Liver (tissue), 9 donors: ENCODE data around the gene RGMA. TPM values are rescaled to one million over a fixed set of nuclear protein-coding genes. Genes with fewer than 3 reads are reported as not detected.

Experiments used
- DNase-seq: peaks from one replicate; pipeline ENCODE4 v3.0.0-alpha.2; 2017; ENCODE audit warnings: low spot score
- H3K27ac ChIP-seq, 2 donors: one replicate each; pipeline ENCODE4 v1.7.0; 2013; ENCODE audit warnings: inconsistent platforms in 2 of 2, low read length in 2 of 2, control low read depth in 1 of 2, low read depth in 1 of 2, mild to moderate bottlenecking in 1 of 2
- H3K27me3 ChIP-seq, 4 donors: one replicate each; pipeline versions ENCODE4 v1.6.1 to v1.7.0; 2013; ENCODE audit warnings: low read length in 3 of 4, inconsistent platforms in 1 of 4, mild to moderate bottlenecking in 1 of 4, moderate library complexity in 1 of 4; ENCODE audit not compliant: control insufficient read depth in 4 of 4, insufficient read depth in 4 of 4
- H3K36me3 ChIP-seq, 4 donors: one replicate each; pipeline versions ENCODE4 v1.6.1 to v1.7.0; 2013; ENCODE audit warnings: low read length in 3 of 4, mild to moderate bottlenecking in 3 of 4, low read depth in 1 of 4, moderate library complexity in 1 of 4; ENCODE audit not compliant: control insufficient read depth in 4 of 4, insufficient read depth in 3 of 4
- H3K4me1 ChIP-seq, 4 donors: one replicate each; pipeline versions ENCODE4 v1.6.1 to v1.7.0; 2013; ENCODE audit warnings: low read length in 3 of 4, mild to moderate bottlenecking in 3 of 4, moderate library complexity in 1 of 4; ENCODE audit not compliant: control insufficient read depth in 4 of 4, insufficient read depth in 4 of 4
- H3K4me3 ChIP-seq, 3 donors: one replicate each; pipeline versions ENCODE4 v1.6.1 to v1.7.0; 2013; ENCODE audit warnings: low read length in 3 of 3, control low read depth in 1 of 3, low read depth in 1 of 3, mild to moderate bottlenecking in 1 of 3
- H3K9ac ChIP-seq, 2 donors: one replicate each; pipeline ENCODE4 v1.7.0; 2013; ENCODE audit warnings: low read length in 2 of 2, mild to moderate bottlenecking in 2 of 2, moderate library complexity in 2 of 2, control low read depth in 1 of 2, low read depth in 1 of 2
- H3K9me3 ChIP-seq, 4 donors: one replicate each; pipeline versions ENCODE4 v1.6.1 to v1.7.0; 2013; ENCODE audit warnings: low read length in 3 of 4; ENCODE audit not compliant: control insufficient read depth in 4 of 4
- EGR1 ChIP-seq, 2 donors: IDR thresholded peaks; 2 replicates each; pipeline ENCODE4 v1.6.1; 2016 to 2018; ENCODE audit warnings: antibody characterized with exemption in 2 of 2, low read depth in 2 of 2
- FOXA1 ChIP-seq: IDR thresholded peaks from 2 replicates; pipeline ENCODE4 v1.6.1; 2016; ENCODE audit warnings: antibody characterized with exemption
- FOXA2 ChIP-seq: IDR thresholded peaks from 2 replicates; pipeline ENCODE4 v1.6.1; 2016; ENCODE audit warnings: antibody characterized with exemption
- GABPA ChIP-seq, 2 donors: IDR thresholded peaks in 1 of 2; conservative IDR thresholded peaks in 1 of 2; 2 replicates each; pipeline ENCODE4 v1.6.1; 2016; ENCODE audit warnings: antibody characterized with exemption in 2 of 2, mild to moderate bottlenecking in 1 of 2, moderate library complexity in 1 of 2
- HNF4A ChIP-seq, 2 donors: conservative IDR thresholded peaks; 2 replicates each; pipeline ENCODE4 v1.6.1; 2016; ENCODE audit warnings: antibody characterized with exemption in 2 of 2, mild to moderate bottlenecking in 2 of 2
- HNF4G ChIP-seq: IDR thresholded peaks from 2 replicates; pipeline ENCODE4 v1.6.1; 2016; ENCODE audit warnings: antibody characterized with exemption
- JUND ChIP-seq, 2 donors: IDR thresholded peaks; 2 replicates each; pipeline ENCODE4 v1.6.1; 2016; ENCODE audit warnings: antibody characterized with exemption in 2 of 2
- NR2F2 ChIP-seq: IDR thresholded peaks from 2 replicates; pipeline ENCODE4 v1.6.1; 2016; ENCODE audit warnings: antibody characterized with exemption
- RAD21 ChIP-seq, 2 donors: IDR thresholded peaks; 2 replicates each; pipeline ENCODE4 v1.6.1; 2016; ENCODE audit warnings: antibody characterized with exemption in 2 of 2, mild to moderate bottlenecking in 2 of 2
- RXRA ChIP-seq, 2 donors: IDR thresholded peaks; 2 replicates each; pipeline ENCODE4 v1.6.1; 2017 to 2018; ENCODE audit warnings: antibody characterized with exemption in 2 of 2, mild to moderate bottlenecking in 1 of 2
- TAF1 ChIP-seq: conservative IDR thresholded peaks from 2 replicates; pipeline ENCODE4 v1.6.1; 2016; ENCODE audit warnings: antibody characterized with exemption, mild to moderate bottlenecking
- YY1 ChIP-seq: IDR thresholded peaks from 2 replicates; pipeline ENCODE4 v1.6.1; 2016; ENCODE audit warnings: antibody characterized with exemption, mild to moderate bottlenecking
- WGBS: extraction: QIAGEN DNeasy Blood & Tissue Kit; methylation state at CpG from one replicate; pipeline ENCODE4 v1.1.7; 2013; 5-methylcytosine and 5-hydroxymethylcytosine counted together
- polyA plus RNA-seq, 2 donors: library from polyadenylated mRNA; stranded (reverse) in 1 of 2; unstranded in 1 of 2; fragments of 200-250 nt in 1 of 2; fragments of >200 nt in 1 of 2; fragmentation: Nextera tagmentation in 1 of 2; extraction: Ambion mirVana in 1 of 2; gene quantifications; one replicate each; pipeline versions ENCODE4 v1.2.1 to v1.2.3, GENCODE V29; 2013 to 2015
- total RNA-seq, 2 donors: library from RNA; depleted of rRNA; stranded (reverse); fragments of >200 nt; gene quantifications; one replicate each; pipeline ENCODE4 v1.2.3, GENCODE V29; 2014
- TF ChIP-seq, protein P1 (sequence below): IDR thresholded peaks from 2 replicates; pipeline ENCODE4 v1.6.1; 2016; ENCODE audit warnings: antibody characterized with exemption, mild to moderate bottlenecking
- TF ChIP-seq, protein P2 (sequence below): IDR thresholded peaks from 2 replicates; pipeline ENCODE4 v1.6.1; 2016; ENCODE audit warnings: antibody characterized with exemption
- TF ChIP-seq, protein P3 (sequence below): IDR thresholded peaks from 2 replicates; pipeline ENCODE4 v1.6.1; 2016; ENCODE audit warnings: antibody characterized with exemption
- TF ChIP-seq, protein P4 (sequence below): fragments of 150-350 bp; IDR thresholded peaks from 2 replicates; pipeline ENCODE4 v1.5.1; 2017; ENCODE audit warnings: improper control_type of control experiment, low read depth, low read length; ENCODE audit not compliant: missing input control
- TF ChIP-seq, protein P5 (sequence below): IDR thresholded peaks from 2 replicates; pipeline ENCODE4 v1.6.1; 2016; ENCODE audit warnings: antibody characterized with exemption
- donor health status: healthy.
- donor health status: healthy.
- donor health status: healthy.
- donor health status: healthy.
- donor health status: healthy.

RGMA gene
- total and polyA plus RNA-seq, 4 donors: 0.15 to 0.33 (median 0.18) TPM; not detected in 1

DNA sequence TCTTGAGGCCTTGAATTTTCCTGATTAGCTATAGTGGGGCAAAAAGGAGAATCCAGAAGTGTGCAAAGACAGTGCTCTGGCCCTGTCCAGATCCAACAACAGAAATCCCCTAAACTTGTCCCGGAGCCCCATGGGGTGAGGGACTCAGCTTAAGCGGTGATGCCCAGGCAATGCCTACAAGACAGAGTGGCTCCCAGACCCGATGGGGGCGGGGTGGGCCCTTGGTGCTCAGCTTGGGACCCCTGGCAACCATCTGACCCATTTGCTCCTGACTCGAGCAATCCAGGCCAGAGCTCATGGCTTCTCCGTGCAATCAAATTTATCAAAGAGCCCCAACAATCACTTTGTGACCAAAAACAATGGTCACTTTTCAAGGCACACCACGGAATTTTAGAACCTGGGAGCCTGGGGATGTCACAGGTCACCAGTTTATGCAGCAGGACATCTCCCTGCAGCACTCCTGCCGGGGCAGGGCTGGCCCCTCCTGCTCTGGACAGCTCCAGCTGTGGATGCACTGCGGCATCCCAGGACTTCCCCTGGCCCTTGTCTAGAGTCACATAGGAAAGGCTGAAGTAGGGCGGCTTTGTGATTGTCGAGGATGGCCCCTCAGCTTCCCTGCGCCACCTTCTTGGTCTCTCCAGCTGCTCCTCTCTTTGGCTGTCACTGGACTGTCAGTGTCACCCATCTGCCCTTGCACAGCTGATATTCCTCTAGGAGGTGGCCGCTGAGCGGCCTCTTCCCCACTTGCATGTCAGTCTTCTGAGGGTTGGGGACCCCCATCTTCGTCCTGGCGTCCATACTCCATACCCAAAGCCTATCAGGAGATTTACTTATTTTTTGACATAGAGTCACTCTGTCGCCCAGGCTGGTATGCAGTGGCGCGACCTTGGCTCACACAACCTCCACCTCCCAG lies 28.4 kb downstream of the RGMA start:
- Histone ChIP-seq H3K4me1 (peaks cover 0 to 3% (median 1%) of the 10 kb centered on the region in 4 donors), H3K9ac (no peak overlapping the region), H3K9me3 (no peaks in the 10 kb centered on the region), H3K36me3 (no peaks in the 10 kb centered on the region), H3K4me3 (no peak overlapping the region), H3K27me3 (peaks cover 0 to 5% (median 0%) of the 10 kb centered on the region in 4 donors), H3K27ac (no peak overlapping the region)
- TF ChIP-seq JUND (IDR thresholded peaks at IDR 0.05) (no peak), RAD21 (IDR thresholded peaks at IDR 0.05) (no peak), NR2F2 (no peak), EGR1 (IDR thresholded peaks at IDR 0.05; ENCODE audit: low read depth in 2 of 2) (no peak), TAF1 (no peak), FOXA1 (no peak), GABPA (IDR thresholded peaks at IDR 0.05 in 1 of 2, conservative IDR thresholded peaks at IDR 0.05 in 1 of 2) (no peak), HNF4G (no peak), YY1 (no peak), FOXA2 (no peak), HNF4A (conservative IDR thresholded peaks at IDR 0.05) (no peak), RXRA (IDR thresholded peaks at IDR 0.05) (no peak)
- TF ChIP-seq, protein P1, sequence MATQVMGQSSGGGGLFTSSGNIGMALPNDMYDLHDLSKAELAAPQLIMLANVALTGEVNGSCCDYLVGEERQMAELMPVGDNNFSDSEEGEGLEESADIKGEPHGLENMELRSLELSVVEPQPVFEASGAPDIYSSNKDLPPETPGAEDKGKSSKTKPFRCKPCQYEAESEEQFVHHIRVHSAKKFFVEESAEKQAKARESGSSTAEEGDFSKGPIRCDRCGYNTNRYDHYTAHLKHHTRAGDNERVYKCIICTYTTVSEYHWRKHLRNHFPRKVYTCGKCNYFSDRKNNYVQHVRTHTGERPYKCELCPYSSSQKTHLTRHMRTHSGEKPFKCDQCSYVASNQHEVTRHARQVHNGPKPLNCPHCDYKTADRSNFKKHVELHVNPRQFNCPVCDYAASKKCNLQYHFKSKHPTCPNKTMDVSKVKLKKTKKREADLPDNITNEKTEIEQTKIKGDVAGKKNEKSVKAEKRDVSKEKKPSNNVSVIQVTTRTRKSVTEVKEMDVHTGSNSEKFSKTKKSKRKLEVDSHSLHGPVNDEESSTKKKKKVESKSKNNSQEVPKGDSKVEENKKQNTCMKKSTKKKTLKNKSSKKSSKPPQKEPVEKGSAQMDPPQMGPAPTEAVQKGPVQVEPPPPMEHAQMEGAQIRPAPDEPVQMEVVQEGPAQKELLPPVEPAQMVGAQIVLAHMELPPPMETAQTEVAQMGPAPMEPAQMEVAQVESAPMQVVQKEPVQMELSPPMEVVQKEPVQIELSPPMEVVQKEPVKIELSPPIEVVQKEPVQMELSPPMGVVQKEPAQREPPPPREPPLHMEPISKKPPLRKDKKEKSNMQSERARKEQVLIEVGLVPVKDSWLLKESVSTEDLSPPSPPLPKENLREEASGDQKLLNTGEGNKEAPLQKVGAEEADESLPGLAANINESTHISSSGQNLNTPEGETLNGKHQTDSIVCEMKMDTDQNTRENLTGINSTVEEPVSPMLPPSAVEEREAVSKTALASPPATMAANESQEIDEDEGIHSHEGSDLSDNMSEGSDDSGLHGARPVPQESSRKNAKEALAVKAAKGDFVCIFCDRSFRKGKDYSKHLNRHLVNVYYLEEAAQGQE: no peak
- TF ChIP-seq, protein P2, sequence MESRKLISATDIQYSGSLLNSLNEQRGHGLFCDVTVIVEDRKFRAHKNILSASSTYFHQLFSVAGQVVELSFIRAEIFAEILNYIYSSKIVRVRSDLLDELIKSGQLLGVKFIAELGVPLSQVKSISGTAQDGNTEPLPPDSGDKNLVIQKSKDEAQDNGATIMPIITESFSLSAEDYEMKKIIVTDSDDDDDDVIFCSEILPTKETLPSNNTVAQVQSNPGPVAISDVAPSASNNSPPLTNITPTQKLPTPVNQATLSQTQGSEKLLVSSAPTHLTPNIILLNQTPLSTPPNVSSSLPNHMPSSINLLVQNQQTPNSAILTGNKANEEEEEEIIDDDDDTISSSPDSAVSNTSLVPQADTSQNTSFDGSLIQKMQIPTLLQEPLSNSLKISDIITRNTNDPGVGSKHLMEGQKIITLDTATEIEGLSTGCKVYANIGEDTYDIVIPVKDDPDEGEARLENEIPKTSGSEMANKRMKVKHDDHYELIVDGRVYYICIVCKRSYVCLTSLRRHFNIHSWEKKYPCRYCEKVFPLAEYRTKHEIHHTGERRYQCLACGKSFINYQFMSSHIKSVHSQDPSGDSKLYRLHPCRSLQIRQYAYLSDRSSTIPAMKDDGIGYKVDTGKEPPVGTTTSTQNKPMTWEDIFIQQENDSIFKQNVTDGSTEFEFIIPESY: no peak
- TF ChIP-seq, protein P3, sequence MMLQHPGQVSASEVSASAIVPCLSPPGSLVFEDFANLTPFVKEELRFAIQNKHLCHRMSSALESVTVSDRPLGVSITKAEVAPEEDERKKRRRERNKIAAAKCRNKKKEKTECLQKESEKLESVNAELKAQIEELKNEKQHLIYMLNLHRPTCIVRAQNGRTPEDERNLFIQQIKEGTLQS: no peak
- TF ChIP-seq, protein P4, sequence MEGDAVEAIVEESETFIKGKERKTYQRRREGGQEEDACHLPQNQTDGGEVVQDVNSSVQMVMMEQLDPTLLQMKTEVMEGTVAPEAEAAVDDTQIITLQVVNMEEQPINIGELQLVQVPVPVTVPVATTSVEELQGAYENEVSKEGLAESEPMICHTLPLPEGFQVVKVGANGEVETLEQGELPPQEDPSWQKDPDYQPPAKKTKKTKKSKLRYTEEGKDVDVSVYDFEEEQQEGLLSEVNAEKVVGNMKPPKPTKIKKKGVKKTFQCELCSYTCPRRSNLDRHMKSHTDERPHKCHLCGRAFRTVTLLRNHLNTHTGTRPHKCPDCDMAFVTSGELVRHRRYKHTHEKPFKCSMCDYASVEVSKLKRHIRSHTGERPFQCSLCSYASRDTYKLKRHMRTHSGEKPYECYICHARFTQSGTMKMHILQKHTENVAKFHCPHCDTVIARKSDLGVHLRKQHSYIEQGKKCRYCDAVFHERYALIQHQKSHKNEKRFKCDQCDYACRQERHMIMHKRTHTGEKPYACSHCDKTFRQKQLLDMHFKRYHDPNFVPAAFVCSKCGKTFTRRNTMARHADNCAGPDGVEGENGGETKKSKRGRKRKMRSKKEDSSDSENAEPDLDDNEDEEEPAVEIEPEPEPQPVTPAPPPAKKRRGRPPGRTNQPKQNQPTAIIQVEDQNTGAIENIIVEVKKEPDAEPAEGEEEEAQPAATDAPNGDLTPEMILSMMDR: no peak
- TF ChIP-seq, protein P5, sequence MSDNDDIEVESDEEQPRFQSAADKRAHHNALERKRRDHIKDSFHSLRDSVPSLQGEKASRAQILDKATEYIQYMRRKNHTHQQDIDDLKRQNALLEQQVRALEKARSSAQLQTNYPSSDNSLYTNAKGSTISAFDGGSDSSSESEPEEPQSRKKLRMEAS: no peak
- WGBS: 82% methylated on average over 19 of the region's 19 CpGs
- no peak for DNase-seq
